OCI-M1 (cell line): ENCODE results near the gene CFAP99.

Experiments used
- DNase-seq: peaks from one replicate; lab custom pipeline; 2025; lab: John Stamatoyannopoulos, UW

The CFAP99 gene

GRCh38 chr4:2412534-2412884, 6.2 kb upstream of the CFAP99 start:
- DNase-seq = no peak

GRCh38 chr4:2412885-2413716, 5.7 kb upstream of the CFAP99 start:
- peak; percentile 95 for DNase-seq

GRCh38 chr4:2413821-2414610, 4.7 kb upstream of the CFAP99 start:
- no peak for DNase-seq

GRCh38 chr4:2415213-2415612, 3.5 kb upstream of the CFAP99 start:
- DNase-seq = no peak

GRCh38 chr4:2415881-2416563, 2.7 kb upstream of the CFAP99 start:
- DNase-seq = no peak

GRCh38 chr4:2416564-2417225, 2.1 kb upstream of the CFAP99 start:
- no peak for DNase-seq

GRCh38 chr4:2417226-2417764, 1.5 kb upstream of the CFAP99 start:
- no peak for DNase-seq

GRCh38 chr4:2417765-2418649, 748 bp upstream of the CFAP99 start, which contains the start of gene ZFYVE28:
TSS of gene ZFYVE28 (minus strand) at chr4:2418645. CDS start at chr4:2418323, 322 bp downstream.
- DNase-seq = peak; percentile 48

- DNase-seq = peak; percentile 57
These were observed 1.1 kb downstream of the CFAP99 start for GRCh38 chr4:2419814-2420213.

GRCh38 chr4:2421928-2422327, 3.2 kb downstream of the CFAP99 start:
- DNase-seq = no peak

- no peak for DNase-seq
These were observed 4.3 kb downstream of the CFAP99 start for GRCh38 chr4:2423066-2423465.

GRCh38 chr4:2423695-2424094, 4.9 kb downstream of the CFAP99 start:
- no peak for DNase-seq

- no peak for DNase-seq
These were observed 5.8 kb downstream of the CFAP99 start for GRCh38 chr4:2424581-2424980.

- DNase-seq = no peak
These were observed 6.8 kb downstream of the CFAP99 start for GRCh38 chr4:2425386-2426068.

GRCh38 chr4:2426069-2426397, 7.3 kb downstream of the CFAP99 start:
- DNase-seq = no peak

- DNase-seq = no peak
These were observed 8.0 kb downstream of the CFAP99 start for GRCh38 chr4:2426711-2427275.

- DNase-seq = no peak
These were observed 8.9 kb downstream of the CFAP99 start for GRCh38 chr4:2427383-2428334.

- DNase-seq = no peak
These were observed 9.9 kb downstream of the CFAP99 start for GRCh38 chr4:2428496-2429213.
